Heart left ventricle (tissue), 13 donors: ENCODE results near the gene SIGLEC5.

Source experiments
- CTCF ChIP-seq, 12 donors: fragments of 200-600 bp; sonication (generic) in 4 of 12; IDR thresholded peaks; one replicate each; pipeline versions ENCODE4 v1.5.0 to v1.8.0; 2018 to 2022; ENCODE audit warnings: antibody characterized with exemption in 12 of 12, mild to moderate bottlenecking in 5 of 12
- POLR2A ChIP-seq, 2 donors: fragments of 450-650 bp; IDR thresholded peaks; one replicate each; pipeline ENCODE4 v1.6.1; 2017; ENCODE audit warnings: antibody characterized with exemption in 2 of 2, mild to moderate bottlenecking in 2 of 2, moderate library complexity in 2 of 2
- donor health status: ischemic (EF 13 %, LVEDD 7.1; RV severe dilation, severe dysfunction).
- donor health status: DM: no; HTN: yes; CAD: no.
- donor health status: DM: no; HTN: no; CAD: no.
- donor health status: ischemic (EF 25% LVEDD 6.9; RV normal size, moderate dysfunction).
- donor health status: ischemic (EF 25% LVEDD 5.7; RV mildly dilated, moderate dysfunction).
- donor health status: ischemic (EF 35%, LVEDD 5.7; RV mildly dilated, moderate dysfunction).
- donor health status: nonischemic (EF 11% LVEDD 7.7; RV severe dilation, severe dysfunction).
- donor health status: DM: yes; HTN: yes; CAD: no.
- donor health status: PGD.
- donor health status: ischemic (EF 29% LVEDD 5.4; RV normal size, mild dysfunction).
- donor health status: nonischemic (EF 23%, LVEDD 6.1; RV moderate dilation, normal function).

- TF ChIP-seq CTCF (IDR thresholded peaks at IDR 0.05) = no peak
- TF ChIP-seq POLR2A (IDR thresholded peaks at IDR 0.05) = no peak
Observed at GRCh38 chr19:51567583-51567982, 62.6 kb downstream of the SIGLEC5 start.
